ENCODE results near the gene CHMP6.

DNA sequence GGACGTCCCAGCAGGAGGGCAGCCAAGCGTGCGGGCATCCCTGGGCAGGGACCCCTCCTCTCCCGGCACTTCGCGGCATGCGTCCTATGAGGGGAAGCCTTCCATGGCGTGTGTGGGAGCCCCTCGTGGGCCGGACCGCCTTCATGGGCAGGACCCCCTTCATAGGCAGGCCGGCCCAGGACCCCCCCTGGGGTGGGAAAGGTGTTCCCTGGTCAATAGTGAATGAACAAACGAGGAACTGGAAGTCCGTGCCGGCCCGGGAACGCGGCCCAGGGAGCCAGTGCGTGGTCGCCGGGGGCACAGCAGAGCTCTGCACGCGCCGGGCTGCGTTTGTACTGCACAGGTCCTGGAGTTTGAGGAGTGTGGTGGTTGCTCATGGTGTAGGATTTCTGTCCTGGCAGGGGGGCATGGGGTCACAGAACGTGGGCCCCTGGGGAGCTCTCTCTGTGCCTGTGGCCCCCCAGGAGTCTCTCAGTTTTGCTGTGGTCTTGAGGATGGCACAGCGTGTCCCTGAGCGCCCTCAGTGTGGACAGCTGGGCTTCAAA is 57.3 kb downstream of the CHMP6 start:
- TF ChIP-seq MXD4 (CRISPR knock-in tag; IDR thresholded peaks at IDR 0.05; ENCODE audit: borderline replicate concordance), result no peak
- TF ChIP-seq, protein P1, sequence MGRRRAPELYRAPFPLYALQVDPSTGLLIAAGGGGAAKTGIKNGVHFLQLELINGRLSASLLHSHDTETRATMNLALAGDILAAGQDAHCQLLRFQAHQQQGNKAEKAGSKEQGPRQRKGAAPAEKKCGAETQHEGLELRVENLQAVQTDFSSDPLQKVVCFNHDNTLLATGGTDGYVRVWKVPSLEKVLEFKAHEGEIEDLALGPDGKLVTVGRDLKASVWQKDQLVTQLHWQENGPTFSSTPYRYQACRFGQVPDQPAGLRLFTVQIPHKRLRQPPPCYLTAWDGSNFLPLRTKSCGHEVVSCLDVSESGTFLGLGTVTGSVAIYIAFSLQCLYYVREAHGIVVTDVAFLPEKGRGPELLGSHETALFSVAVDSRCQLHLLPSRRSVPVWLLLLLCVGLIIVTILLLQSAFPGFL (CRISPR knock-in tag; IDR thresholded peaks at IDR 0.05; ENCODE audit: borderline replicate concordance), result no peak
- no peak for TF ChIP-seq MYBL2 (CRISPR knock-in tag; IDR thresholded peaks at IDR 0.05)
- TF ChIP-seq CTCF (IDR thresholded peaks at IDR 0.05), result no peak
- no peak for TF ChIP-seq CREB1 (CRISPR knock-in tag; IDR thresholded peaks at IDR 0.05)
- TF ChIP-seq, protein P2, sequence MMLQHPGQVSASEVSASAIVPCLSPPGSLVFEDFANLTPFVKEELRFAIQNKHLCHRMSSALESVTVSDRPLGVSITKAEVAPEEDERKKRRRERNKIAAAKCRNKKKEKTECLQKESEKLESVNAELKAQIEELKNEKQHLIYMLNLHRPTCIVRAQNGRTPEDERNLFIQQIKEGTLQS (CRISPR knock-in tag; conservative IDR thresholded peaks at IDR 0.05), result no peak
- TF ChIP-seq ESRRA (CRISPR knock-in tag; IDR thresholded peaks at IDR 0.05; ENCODE audit: borderline replicate concordance), result no peak
- TF ChIP-seq FOXP1 (CRISPR knock-in tag; IDR thresholded peaks at IDR 0.05; ENCODE audit: borderline replicate concordance), result no peak

Measured in WTC11 (cell line).